NCI-H510A treated with DMSO at 0.1 percent for 48 hours (cell line): ENCODE results near the gene FAM209A.
"Not testable (repeated sequence)": the region's sequence is repeated elsewhere in the genome, so short reads cannot be mapped to it uniquely, and the experiment has no call there.

ENCODE experiments used
- DNase-seq: peaks from one replicate; lab custom pipeline; 2025; lab: John Stamatoyannopoulos, UW

The FAM209A gene

GRCh38 chr20:56524444-56524843 lies at the start of gene FAM209A:
FAM209A (plus strand) TSS chr20:56524744; CDS start chr20:56524809, 65 bp downstream.
- DNase-seq, result not testable (repeated sequence)

- DNase-seq, result no peak
These were observed 40.6 kb upstream of the FAM209A start for GRCh38 chr20:56483970-56484369.

GRCh38 chr20:56487216-56487615 lies 37.3 kb upstream of the FAM209A start:
- no peak for DNase-seq

- no peak for DNase-seq
These were observed 36.0 kb upstream of the FAM209A start for GRCh38 chr20:56488566-56488965.

- no peak for DNase-seq
These were observed 23.4 kb upstream of the FAM209A start for GRCh38 chr20:56501116-56501515.

GRCh38 chr20:56503916-56504315 lies 20.6 kb upstream of the FAM209A start:
- no peak for DNase-seq

- no peak for DNase-seq
These were observed 20.1 kb upstream of the FAM209A start for GRCh38 chr20:56504373-56505005.

- no peak for DNase-seq
These were observed 18.4 kb upstream of the FAM209A start for GRCh38 chr20:56506103-56506502.

- DNase-seq, result no peak
These were observed 12.6 kb upstream of the FAM209A start for GRCh38 chr20:56511926-56512325.

- no peak for DNase-seq
These were observed 11.1 kb upstream of the FAM209A start for GRCh38 chr20:56513161-56514150.

- no peak for DNase-seq
These were observed 7.9 kb upstream of the FAM209A start for GRCh38 chr20:56516631-56517030.

- no peak for DNase-seq
These were observed 7.3 kb upstream of the FAM209A start for GRCh38 chr20:56517211-56517610.

GRCh38 chr20:56517641-56518040 lies 6.9 kb upstream of the FAM209A start:
- no peak for DNase-seq

GRCh38 chr20:56518126-56518525 lies 6.4 kb upstream of the FAM209A start:
- no peak for DNase-seq

- no peak for DNase-seq
These were observed 5.7 kb upstream of the FAM209A start for GRCh38 chr20:56518721-56519398.

- no peak for DNase-seq
These were observed 5.0 kb upstream of the FAM209A start for GRCh38 chr20:56519551-56519950.

GRCh38 chr20:56520180-56520579 lies 4.4 kb upstream of the FAM209A start:
- no peak for DNase-seq

- not testable (repeated sequence) for DNase-seq
These were observed 3.7 kb upstream of the FAM209A start for GRCh38 chr20:56520746-56521354.

GRCh38 chr20:56522311-56522710 lies 2.2 kb upstream of the FAM209A start:
- no peak for DNase-seq

- no peak for DNase-seq
These were observed 3.0 kb downstream of the FAM209A start for GRCh38 chr20:56527521-56527920.

- DNase-seq, result not testable (repeated sequence)
These were observed 8.4 kb downstream of the FAM209A start, which contains the start of gene FAM209B for GRCh38 chr20:56532946-56533345. FAM209B (plus strand) TSS chr20:56533246; CDS start chr20:56533342, 96 bp downstream.

- DNase-seq, result no peak
These were observed 13.5 kb downstream of the FAM209A start for GRCh38 chr20:56537997-56538396.
